ENCODE data around the gene RELCH.

Gene RELCH

DNA sequence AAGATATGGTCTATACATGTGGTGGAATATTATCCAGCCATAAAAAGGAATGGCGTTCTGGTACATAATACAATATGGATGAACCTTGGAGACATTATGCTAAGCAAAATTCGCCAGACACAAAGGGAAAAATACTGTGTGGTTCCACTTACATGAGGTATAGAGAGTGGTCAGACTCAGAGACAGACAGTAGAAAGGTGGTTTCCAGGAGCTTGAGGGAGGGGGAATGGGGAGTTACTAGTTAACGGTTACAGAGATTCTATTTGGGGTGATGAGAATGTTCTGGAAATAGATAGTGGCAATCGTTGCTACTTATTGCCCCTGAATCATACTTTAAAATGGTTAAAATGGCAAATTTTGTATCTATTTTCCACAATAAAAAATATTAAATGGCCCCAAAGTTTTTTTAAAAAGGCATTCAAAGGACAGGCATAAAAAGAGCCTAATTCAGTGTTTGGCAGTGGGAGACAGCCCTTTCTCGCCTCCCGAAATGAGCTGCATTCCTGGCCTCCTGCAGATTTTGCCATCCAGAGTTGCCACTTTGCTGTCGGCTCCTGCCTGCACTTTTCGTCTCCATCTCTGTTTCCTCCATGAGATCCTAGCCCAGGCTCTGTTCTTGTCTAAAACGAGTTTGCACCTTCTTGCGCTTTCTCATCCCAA is 151.5 kb downstream of the RELCH start:
- TF ChIP-seq, protein P1, sequence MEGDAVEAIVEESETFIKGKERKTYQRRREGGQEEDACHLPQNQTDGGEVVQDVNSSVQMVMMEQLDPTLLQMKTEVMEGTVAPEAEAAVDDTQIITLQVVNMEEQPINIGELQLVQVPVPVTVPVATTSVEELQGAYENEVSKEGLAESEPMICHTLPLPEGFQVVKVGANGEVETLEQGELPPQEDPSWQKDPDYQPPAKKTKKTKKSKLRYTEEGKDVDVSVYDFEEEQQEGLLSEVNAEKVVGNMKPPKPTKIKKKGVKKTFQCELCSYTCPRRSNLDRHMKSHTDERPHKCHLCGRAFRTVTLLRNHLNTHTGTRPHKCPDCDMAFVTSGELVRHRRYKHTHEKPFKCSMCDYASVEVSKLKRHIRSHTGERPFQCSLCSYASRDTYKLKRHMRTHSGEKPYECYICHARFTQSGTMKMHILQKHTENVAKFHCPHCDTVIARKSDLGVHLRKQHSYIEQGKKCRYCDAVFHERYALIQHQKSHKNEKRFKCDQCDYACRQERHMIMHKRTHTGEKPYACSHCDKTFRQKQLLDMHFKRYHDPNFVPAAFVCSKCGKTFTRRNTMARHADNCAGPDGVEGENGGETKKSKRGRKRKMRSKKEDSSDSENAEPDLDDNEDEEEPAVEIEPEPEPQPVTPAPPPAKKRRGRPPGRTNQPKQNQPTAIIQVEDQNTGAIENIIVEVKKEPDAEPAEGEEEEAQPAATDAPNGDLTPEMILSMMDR (conservative IDR thresholded peaks at IDR 0.05; ENCODE audit: low read depth, low read length), result no peak
- Histone ChIP-seq H3K4me3 (IDR thresholded peaks at IDR 0.05; ENCODE audit: insufficient read depth, low read depth, low read length) (no peak overlapping the region), H3K79me2 (ENCODE audit: insufficient read depth, low read depth) (no peaks in the 10 kb centered on the region), H3K4me2 (no peak overlapping the region), H3K36me3 (ENCODE audit: insufficient read depth) (no peaks in the 10 kb centered on the region), H3K4me1 (ENCODE audit: low read depth, poor library complexity, severe bottlenecking) (peaks cover 7% of the 10 kb centered on the region), H3K27ac (no peak overlapping the region), H3K27me3 (ENCODE audit: insufficient read depth, low read depth) (no peaks in the 10 kb centered on the region), H3K9ac (no peak overlapping the region), H4K20me1 (ENCODE audit: insufficient read depth) (no peaks in the 10 kb centered on the region), H2AFZ (ENCODE audit: low read depth) (no peak overlapping the region)

- TF ChIP-seq, protein P1 (conservative IDR thresholded peaks at IDR 0.05; ENCODE audit: low read depth, low read length), result no peak
- Histone ChIP-seq H3K4me3 (IDR thresholded peaks at IDR 0.05; ENCODE audit: insufficient read depth, low read depth, low read length) (no peak overlapping the region), H3K9ac (no peak overlapping the region), H3K4me2 (no peak overlapping the region), H3K36me3 (ENCODE audit: insufficient read depth) (no peaks in the 10 kb centered on the region), H3K27ac (no peak overlapping the region), H3K27me3 (ENCODE audit: insufficient read depth, low read depth) (no peaks in the 10 kb centered on the region), H4K20me1 (ENCODE audit: insufficient read depth) (no peaks in the 10 kb centered on the region), H2AFZ (ENCODE audit: low read depth) (no peak overlapping the region), H3K4me1 (ENCODE audit: low read depth, poor library complexity, severe bottlenecking) (peaks cover 10% of the 10 kb centered on the region), H3K79me2 (ENCODE audit: insufficient read depth, low read depth) (no peaks in the 10 kb centered on the region)
These were observed 152.3 kb downstream of the RELCH start for GRCh38 chr18:62339106-62339988.

GRCh38 chr18:62340996-62341395 is 153.9 kb downstream of the RELCH start:
- Histone ChIP-seq H3K9ac (no peak overlapping the region), H3K4me2 (no peak overlapping the region), H4K20me1 (ENCODE audit: insufficient read depth) (no peaks in the 10 kb centered on the region), H3K36me3 (ENCODE audit: insufficient read depth) (no peaks in the 10 kb centered on the region), H3K79me2 (ENCODE audit: insufficient read depth, low read depth) (no peaks in the 10 kb centered on the region), H3K4me3 (IDR thresholded peaks at IDR 0.05; ENCODE audit: insufficient read depth, low read depth, low read length) (no peak overlapping the region), H3K27ac (no peak overlapping the region), H2AFZ (ENCODE audit: low read depth) (no peak overlapping the region), H3K4me1 (ENCODE audit: low read depth, poor library complexity, severe bottlenecking) (peaks cover 10% of the 10 kb centered on the region), H3K27me3 (ENCODE audit: insufficient read depth, low read depth) (no peaks in the 10 kb centered on the region)
- TF ChIP-seq, protein P1 (conservative IDR thresholded peaks at IDR 0.05; ENCODE audit: low read depth, low read length), result no peak

GRCh38 chr18:62341473-62341872 is 154.4 kb downstream of the RELCH start:
- peaks cover 10% of the 10 kb centered on the region for H3K4me1 ChIP-seq (ENCODE audit: low read depth, poor library complexity, severe bottlenecking)
- TF ChIP-seq, protein P1 (conservative IDR thresholded peaks at IDR 0.05; ENCODE audit: low read depth, low read length), result no peak
- H3K9ac ChIP-seq, result no peak overlapping the region
- no peaks in the 10 kb centered on the region for H3K36me3 ChIP-seq (ENCODE audit: insufficient read depth)
- no peak overlapping the region for H3K4me3 ChIP-seq (IDR thresholded peaks at IDR 0.05; ENCODE audit: insufficient read depth, low read depth, low read length)
- no peak overlapping the region for H2AFZ ChIP-seq (ENCODE audit: low read depth)
- no peaks in the 10 kb centered on the region for H3K27me3 ChIP-seq (ENCODE audit: insufficient read depth, low read depth)
- H3K27ac ChIP-seq, result no peak overlapping the region
- no peak overlapping the region for H3K4me2 ChIP-seq
- H3K79me2 ChIP-seq (ENCODE audit: insufficient read depth, low read depth), result no peaks in the 10 kb centered on the region
- H4K20me1 ChIP-seq (ENCODE audit: insufficient read depth), result no peaks in the 10 kb centered on the region

Data from KMS-11 (cell line).